PC-9 (cell line): ENCODE results near the gene MVB12B.

Experiments used
- CTCF ChIP-seq: fragments of 200-600 bp; sonication (generic); conservative IDR thresholded peaks from 2 replicates; pipeline ENCODE4 v1.6.1; 2017; ENCODE audit warnings: mixed run types, antibody characterized with exemption, mild to moderate bottlenecking, moderate library complexity
- EZH2 ChIP-seq: fragments of 200-600 bp; sonication (generic); IDR thresholded peaks from 2 replicates; pipeline ENCODE4 v1.8.0; 2017; ENCODE audit warnings: antibody characterized with exemption, low read depth

DNA sequence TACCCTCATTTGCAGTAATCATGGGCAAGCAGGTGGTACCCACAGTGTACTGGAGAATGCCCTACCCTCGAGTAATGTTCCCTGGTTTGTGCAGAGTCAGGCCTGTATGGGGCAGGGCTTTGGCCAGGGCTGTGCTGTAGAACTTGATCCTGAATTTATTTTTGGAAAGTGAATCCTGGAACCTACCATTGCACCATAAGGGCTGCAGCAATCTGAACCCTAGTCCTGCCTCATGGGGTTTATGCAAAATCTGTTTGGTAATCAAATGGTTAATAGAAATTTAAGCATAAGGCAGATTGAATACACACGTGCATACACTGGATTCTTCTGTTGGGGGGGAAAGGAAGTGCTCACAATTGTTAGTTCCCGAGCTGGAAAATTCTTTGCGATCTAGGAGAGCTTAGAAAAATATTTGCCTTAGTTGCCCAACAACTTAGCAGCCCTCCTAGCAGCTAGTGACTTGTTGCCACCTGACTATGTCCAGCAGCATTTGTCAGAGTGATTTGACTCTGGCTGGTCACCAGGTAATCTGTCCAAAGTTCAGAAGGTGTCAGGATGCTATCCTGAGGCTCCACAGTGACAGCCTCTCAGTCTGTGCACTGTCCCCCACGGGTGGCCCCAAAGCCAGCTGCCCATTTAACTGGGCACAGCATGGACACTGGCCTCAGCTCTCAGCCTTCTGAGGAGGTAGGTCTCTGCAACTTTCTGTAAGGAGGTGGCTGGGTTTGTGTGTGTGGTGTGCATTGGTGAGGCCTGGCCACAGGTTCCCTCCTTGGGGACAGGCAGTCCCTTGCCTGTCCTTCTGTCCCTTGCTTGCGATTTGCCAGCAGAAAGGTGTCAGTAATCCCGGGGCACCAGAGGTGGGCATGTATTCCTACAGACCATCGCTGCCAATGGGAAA lies 8.3 kb downstream of the MVB12B start:
- no peak for TF ChIP-seq EZH2
- TF ChIP-seq CTCF, result no peak
